NCI-H2081 (cell line): Measurements from ENCODE around the gene AKR1C3.
"Not testable (repeated sequence)": the region's sequence is repeated elsewhere in the genome, so short reads cannot be mapped to it uniquely, and the experiment has no call there.

Source experiments
- DNase-seq, 2 experiments: peaks; one replicate each; lab custom pipeline; 2025; lab: John Stamatoyannopoulos, UW

AKR1C3 gene

GRCh38 chr10:5088703-5089261 is 5.4 kb upstream of the AKR1C3 start:
- DNase-seq, result no peak

DNA sequence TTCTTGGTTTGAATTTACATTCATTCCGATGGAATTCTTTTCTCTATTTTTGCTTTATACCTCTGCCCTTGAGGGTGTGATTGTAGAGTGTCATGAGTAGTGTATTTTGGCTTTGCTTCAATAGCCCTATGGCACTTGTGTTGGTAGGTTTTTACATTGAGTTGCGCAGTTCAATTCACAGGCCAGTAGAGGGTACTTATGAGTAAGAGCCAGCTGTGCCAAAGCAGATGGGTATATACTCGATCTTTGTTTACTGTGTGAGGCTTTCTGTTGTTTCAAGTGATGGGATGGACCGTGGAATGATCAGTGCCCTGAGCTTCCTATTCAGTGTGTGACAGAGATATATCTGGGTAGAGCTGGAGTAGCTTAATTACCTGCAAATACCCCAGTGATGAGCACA is 4.3 kb upstream of the AKR1C3 start:
- no peak for DNase-seq

- no peak for DNase-seq
These were observed 3.7 kb upstream of the AKR1C3 start for GRCh38 chr10:5090551-5090950.

DNA sequence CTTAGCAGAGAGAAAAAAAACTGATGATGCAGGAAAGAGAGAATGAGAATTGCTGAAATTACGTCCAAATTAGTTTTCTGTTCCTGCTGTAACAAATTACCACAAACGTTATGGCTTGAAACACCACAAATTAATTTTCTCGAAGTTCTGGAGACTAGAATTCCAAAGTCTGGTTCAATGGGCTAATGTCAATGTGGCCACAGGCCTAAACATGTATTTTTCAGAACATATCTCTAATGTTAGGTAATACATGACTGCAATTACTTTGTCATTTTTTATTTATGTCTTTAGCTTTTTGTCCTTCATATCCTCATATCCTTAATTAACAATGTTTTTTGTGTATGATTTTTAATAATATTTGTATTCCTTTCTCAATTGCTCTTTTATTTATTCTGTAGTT is 3.0 kb upstream of the AKR1C3 start:
- DNase-seq, result no peak

- no peak for DNase-seq
These were observed 1.8 kb upstream of the AKR1C3 start for GRCh38 chr10:5092375-5092774.

DNA sequence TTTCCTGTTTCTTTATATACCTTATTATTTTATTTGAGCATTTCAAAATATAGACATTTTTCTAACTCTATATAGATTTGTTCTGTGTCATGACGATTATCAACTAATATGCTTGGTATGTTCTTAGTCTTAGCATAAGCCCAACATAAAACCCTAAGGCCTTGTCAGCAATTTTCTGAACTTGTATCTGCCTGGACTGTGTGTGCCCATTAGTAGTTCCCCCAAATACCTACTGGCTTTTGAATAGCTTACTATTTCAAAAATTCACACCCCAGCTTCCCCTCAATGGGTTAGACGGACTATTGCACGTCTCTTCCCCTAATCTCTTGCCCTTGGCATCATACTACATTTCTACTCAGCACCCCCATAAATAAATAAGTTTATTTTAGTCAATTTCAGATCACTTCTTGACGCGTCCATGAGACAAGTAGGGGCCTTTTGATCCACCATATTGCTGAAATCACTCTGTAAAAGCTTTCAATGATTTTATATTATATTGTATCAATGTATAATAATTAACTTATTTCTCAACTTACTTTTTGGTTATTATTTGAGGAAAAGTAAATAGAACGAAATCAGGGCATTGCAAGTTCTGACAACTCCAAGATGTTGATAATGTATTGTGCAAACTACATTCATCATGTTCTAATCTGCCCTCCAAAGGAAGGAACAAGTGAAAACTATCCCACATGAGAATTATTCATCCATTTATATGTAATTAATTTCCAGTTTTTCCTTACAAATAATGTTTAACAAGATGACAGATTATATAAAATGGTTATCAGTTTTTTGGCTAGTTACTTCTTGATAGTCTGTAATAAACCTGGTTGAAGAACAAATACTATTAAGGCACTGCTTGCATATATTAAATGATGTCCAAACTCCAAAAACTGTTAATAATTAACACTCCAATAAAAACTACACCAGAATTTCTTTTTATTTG is 1.1 kb upstream of the AKR1C3 start:
- DNase-seq, result no peak

GRCh38 chr10:5095687-5096086 is 1.5 kb downstream of the AKR1C3 start:
- DNase-seq, result no peak

DNA sequence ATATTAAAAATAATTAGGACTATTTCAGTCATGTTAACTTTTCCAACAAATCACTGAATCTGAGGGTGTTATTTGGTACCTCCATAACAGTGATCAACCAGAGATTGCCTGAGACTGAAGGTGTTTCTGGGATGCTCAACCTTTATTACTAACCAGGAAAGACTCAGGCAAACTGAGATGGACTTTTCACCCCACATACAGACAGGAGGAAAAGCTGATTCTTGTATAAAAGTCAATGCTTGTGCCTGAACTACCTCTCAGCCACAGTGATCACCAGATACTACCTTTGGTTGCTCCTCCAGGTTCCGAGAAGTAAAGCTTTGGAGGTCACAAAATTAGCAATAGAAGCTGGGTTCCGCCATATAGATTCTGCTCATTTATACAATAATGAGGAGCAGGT is 1.9 kb downstream of the AKR1C3 start:
- no peak for DNase-seq

GRCh38 chr10:5102479-5102878 is 8.3 kb downstream of the AKR1C3 start:
- not testable (repeated sequence) for DNase-seq

- no peak for DNase-seq
These were observed 9.3 kb downstream of the AKR1C3 start for GRCh38 chr10:5103481-5103880.

- DNase-seq, result no peak
These were observed 11.4 kb downstream of the AKR1C3 start for GRCh38 chr10:5105626-5106025.

GRCh38 chr10:5106553-5106952 is 12.3 kb downstream of the AKR1C3 start:
- DNase-seq, result no peak

DNA sequence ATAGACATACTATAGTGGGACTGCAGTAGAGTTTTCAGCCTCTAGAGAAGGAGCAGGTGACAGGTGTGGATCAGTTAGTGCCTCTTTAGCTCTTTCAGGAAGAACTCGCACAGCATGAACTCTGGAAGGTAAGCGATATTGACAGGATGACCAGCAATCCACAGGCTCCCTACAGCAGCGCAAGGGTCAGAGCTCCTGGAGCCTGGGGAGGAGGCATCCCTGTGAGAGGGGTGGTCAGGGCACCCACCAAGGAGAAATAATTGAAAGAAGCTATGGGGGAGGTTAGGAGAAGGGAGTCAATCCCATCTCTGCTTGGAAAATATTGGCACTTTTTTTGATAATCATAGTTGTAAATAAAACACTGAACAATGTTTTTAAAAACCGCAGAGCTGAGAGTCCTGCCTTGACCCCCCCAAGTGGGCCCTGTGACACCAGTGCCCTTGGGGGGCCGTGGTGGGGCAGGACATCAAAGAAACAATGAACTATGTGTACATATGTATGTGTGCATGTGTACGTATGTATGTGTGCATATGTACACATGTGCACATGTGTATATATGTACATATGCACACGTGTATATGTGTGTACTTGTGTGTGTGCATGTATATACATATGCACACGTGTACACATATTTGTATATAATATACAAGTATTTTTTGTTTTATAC is 13.8 kb downstream of the AKR1C3 start:
- no peak for DNase-seq

- DNase-seq, result no peak
These were observed 14.6 kb downstream of the AKR1C3 start for GRCh38 chr10:5108658-5109416.

DNA sequence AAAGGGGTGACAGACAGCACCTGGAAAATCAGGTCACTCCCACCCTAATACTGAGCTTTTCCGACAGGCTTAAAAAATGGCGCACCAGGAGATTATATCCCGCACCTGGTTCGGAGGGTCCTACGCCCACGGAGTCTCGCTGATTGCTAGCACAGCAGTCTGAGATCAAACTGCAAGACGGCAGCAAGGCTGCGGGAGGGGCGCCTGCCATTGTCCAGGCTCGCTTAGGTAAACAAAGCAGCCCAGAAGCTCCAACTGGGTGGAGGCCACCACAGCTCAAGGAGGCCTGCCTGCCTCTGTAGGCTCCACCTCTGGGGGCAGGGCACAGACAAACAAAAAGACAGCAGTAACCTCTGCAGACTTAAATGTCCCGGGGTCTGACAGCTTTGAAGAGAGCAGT is 15.6 kb downstream of the AKR1C3 start:
- not testable (repeated sequence) for DNase-seq

- no peak for DNase-seq
These were observed 22.4 kb downstream of the AKR1C3 start for GRCh38 chr10:5116621-5117020.

DNA sequence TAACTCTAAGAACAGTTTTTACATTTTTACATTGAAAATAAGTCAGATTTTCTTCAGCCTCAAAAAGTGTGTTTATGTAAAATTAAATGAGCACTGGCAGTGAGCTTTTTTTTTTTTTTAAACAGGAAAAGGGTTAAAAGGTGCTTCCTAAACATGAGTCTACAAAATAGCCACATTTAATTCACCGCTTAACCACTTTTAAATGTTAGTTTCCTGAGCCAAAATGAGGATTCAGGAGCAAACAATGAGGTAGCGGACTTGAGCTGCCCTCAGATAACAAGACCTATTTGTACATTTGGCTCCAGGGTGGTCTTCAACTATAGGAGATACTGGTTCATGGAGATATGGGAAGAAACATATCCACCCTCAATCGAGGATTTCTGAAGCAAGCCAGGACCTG is 22.8 kb downstream of the AKR1C3 start:
- no peak for DNase-seq

GRCh38 chr10:5119997-5120396 is 25.8 kb downstream of the AKR1C3 start:
- not testable (repeated sequence) for DNase-seq

- no peak for DNase-seq
These were observed 29.7 kb downstream of the AKR1C3 start for GRCh38 chr10:5123886-5124285.

DNA sequence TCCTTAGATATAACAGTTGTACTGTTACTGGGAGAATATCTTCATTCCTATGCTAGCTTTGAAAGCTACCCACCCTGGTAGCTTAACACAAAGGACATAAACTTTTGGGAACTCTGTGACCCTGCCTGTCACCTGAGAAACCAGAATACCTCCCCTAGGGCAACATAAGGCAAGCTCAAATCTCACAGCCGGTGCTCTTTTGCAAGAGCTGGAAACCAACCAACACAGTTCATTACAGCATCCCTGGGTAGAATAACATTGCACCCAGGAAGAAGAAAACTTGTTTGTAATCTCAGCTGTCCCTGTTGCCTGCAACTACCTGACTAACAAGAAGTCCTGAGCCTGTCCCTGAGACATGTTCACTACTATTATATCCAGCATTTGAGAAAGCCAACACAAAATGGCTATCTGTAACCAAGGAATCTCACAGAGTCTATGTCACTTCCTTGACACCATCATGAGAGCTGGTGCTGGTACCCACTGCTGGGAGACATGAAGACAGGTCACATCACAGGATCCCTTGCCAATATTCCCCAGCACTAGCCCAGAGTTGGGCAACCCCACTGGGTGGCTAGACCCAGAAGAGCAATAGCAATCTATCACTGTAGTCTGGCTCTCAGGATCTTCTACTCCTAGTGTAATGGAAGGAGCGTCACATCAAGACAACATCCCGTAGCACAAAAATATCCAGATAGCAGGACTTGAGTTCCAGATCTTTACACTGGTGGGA is 31.3 kb downstream of the AKR1C3 start:
- DNase-seq, result no peak

DNA sequence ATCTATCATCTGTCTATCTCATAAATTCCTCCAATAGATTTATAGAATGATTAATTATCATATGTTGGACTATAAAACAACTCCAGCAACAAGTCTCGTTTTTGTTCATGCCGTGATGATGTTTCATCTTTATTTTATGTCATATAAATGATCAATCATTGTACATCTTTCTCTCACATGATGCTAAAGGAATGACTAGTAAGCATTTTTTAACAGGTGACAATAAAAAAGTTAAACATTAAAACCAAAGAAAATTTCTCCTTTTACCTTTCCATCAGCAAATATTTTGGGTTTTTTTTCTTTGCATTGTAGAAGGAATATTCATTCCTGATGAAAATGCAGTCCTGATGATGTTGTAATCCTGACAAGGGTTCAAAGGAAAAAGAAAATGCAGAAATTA is 41.4 kb downstream of the AKR1C3 start:
- DNase-seq, result no peak
